ENCODE measurements around the gene LAX1.
"Not testable (repeated sequence)": the region's sequence is repeated elsewhere in the genome, so short reads cannot be mapped to it uniquely, and the experiment has no call there.

Gene LAX1

GRCh38 chr1:203765029-203765837 lies at the start of gene LAX1:
TSS of gene LAX1 (plus strand) at chr1:203765183. CDS start at chr1:203765566, 383 bp downstream.
- no peak for FAIRE-seq

GRCh38 chr1:203717120-203717519 lies 47.9 kb upstream of the LAX1 start:
- FAIRE-seq = no peak

- FAIRE-seq = no peak
Measured at GRCh38 chr1:203720242-203720641, 44.7 kb upstream of the LAX1 start.

- no peak for FAIRE-seq
Measured at GRCh38 chr1:203722909-203723308, 42.1 kb upstream of the LAX1 start.

GRCh38 chr1:203726417-203726867 lies 38.5 kb upstream of the LAX1 start:
- FAIRE-seq = no peak

GRCh38 chr1:203733009-203733863 lies 31.7 kb upstream of the LAX1 start:
- FAIRE-seq = no peak

- no peak for FAIRE-seq
Measured at GRCh38 chr1:203742436-203742835, 22.5 kb upstream of the LAX1 start.

- FAIRE-seq = no peak
Measured at GRCh38 chr1:203743091-203743571, 21.9 kb upstream of the LAX1 start.

GRCh38 chr1:203744075-203744972 lies 20.7 kb upstream of the LAX1 start:
- no peak for FAIRE-seq

GRCh38 chr1:203746281-203746680 lies 18.7 kb upstream of the LAX1 start:
- FAIRE-seq = no peak

GRCh38 chr1:203751051-203751450 lies 13.9 kb upstream of the LAX1 start:
- no peak for FAIRE-seq

- not testable (repeated sequence) for FAIRE-seq
Measured at GRCh38 chr1:203751618-203752361, 13.2 kb upstream of the LAX1 start.

- no peak for FAIRE-seq
Measured at GRCh38 chr1:203754455-203754864, 10.5 kb upstream of the LAX1 start.

- no peak for FAIRE-seq
Measured at GRCh38 chr1:203756036-203756435, 8.9 kb upstream of the LAX1 start.

GRCh38 chr1:203758749-203759148 lies 6.2 kb upstream of the LAX1 start:
- FAIRE-seq = not testable (repeated sequence)

GRCh38 chr1:203760506-203760905 lies 4.5 kb upstream of the LAX1 start:
- FAIRE-seq = no peak

- not testable (repeated sequence) for FAIRE-seq
Measured at GRCh38 chr1:203761958-203762357, 3.0 kb upstream of the LAX1 start.

GRCh38 chr1:203763505-203763904 lies 1.5 kb upstream of the LAX1 start:
- no peak for FAIRE-seq

- no peak for FAIRE-seq
Measured at GRCh38 chr1:203764105-203765028, 616 bp upstream of the LAX1 start.

- FAIRE-seq = no peak
Measured at GRCh38 chr1:203768256-203768655, 3.3 kb downstream of the LAX1 start.
